ENCODE results near the gene PPCDC.

DNA sequence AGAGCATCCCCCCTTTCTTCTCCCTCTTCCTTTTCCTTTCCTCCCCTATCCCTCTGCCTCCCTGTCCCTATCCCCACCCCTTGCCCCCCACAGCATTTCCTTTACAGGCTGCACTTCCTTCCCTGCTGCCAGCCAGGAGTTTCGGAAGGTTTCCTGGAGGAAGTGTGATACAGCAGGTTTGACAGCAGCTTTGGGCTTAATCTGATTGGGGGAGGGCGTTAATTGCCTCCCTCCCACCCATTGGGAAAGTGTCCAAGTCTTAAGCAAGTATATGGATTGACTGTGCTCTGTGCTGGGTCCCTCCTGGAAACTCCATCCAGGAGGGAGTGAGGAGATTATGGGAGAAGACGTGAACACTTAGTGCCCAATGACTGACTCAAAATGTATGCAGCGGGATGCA is 26.2 kb upstream of the PPCDC start:
- no peak for TF ChIP-seq CTCF (IDR thresholded peaks at IDR 0.05)
- TF ChIP-seq POLR2A (IDR thresholded peaks at IDR 0.05) = no peak

Measured in adrenal gland (tissue), 5 donors.